Mesenchymal stem cell (in vitro differentiated cells and primary cell): ENCODE data around the gene RNH1.

Experiments
- DNase-seq: peaks from one replicate; pipeline ENCODE4 v3.0.0-alpha.2; 2013
- H2AFZ ChIP-seq: one replicate; pipeline ENCODE4 v1.6.1; 2013; ENCODE audit warnings: low read depth, mild to moderate bottlenecking, control low read depth, inconsistent platforms, low read length, moderate library complexity
- H2AK5ac ChIP-seq: 2 replicates; pipeline ENCODE4 v1.6.1; 2013; ENCODE audit warnings: low read length, moderate library complexity, mild to moderate bottlenecking, inconsistent platforms; ENCODE audit not compliant: severe bottlenecking
- H2BK120ac ChIP-seq: one replicate; pipeline ENCODE4 v1.6.1; 2013; ENCODE audit warnings: low read depth, mild to moderate bottlenecking, inconsistent platforms, low read length, moderate library complexity
- H2BK12ac ChIP-seq, 2 experiments: one replicate each; pipeline ENCODE4 v1.6.1; 2013; ENCODE audit warnings: inconsistent platforms in 2 of 2, low read length in 2 of 2, mild to moderate bottlenecking in 2 of 2, moderate library complexity in 2 of 2, control low read depth in 1 of 2
- H2BK15ac ChIP-seq: one replicate; pipeline ENCODE4 v1.6.1; 2013; ENCODE audit warnings: mild to moderate bottlenecking, low read depth, inconsistent platforms; ENCODE audit not compliant: poor library complexity, severe bottlenecking
- H2BK5ac ChIP-seq: 2 replicates; pipeline ENCODE4 v1.6.1; 2013; ENCODE audit warnings: low read depth, mild to moderate bottlenecking, low read length, control low read depth, inconsistent platforms; ENCODE audit not compliant: poor library complexity, severe bottlenecking
- H3K14ac ChIP-seq, 2 experiments: one replicate each; pipeline ENCODE4 v1.6.1; 2013; ENCODE audit warnings: inconsistent platforms in 2 of 2, low read length in 2 of 2, control low read depth in 1 of 2, mild to moderate bottlenecking in 1 of 2, moderate library complexity in 1 of 2
- H3K18ac ChIP-seq, 2 experiments: one replicate each; pipeline ENCODE4 v1.6.1; 2013; ENCODE audit warnings: inconsistent platforms in 2 of 2, low read length in 2 of 2, control low read depth in 1 of 2, low read depth in 1 of 2, mild to moderate bottlenecking in 1 of 2
- H3K23ac ChIP-seq, 2 experiments: one replicate each; pipeline ENCODE4 v1.6.1; 2013; ENCODE audit warnings: inconsistent platforms in 2 of 2, low read length in 2 of 2, mild to moderate bottlenecking in 2 of 2, moderate library complexity in 2 of 2, control low read depth in 1 of 2
- H3K27ac ChIP-seq: 2 replicates; pipeline ENCODE4 v1.5.1; 2013; ENCODE audit warnings: mild to moderate bottlenecking, moderate library complexity, low read length, control low read depth, inconsistent platforms; ENCODE audit not compliant: poor library complexity, severe bottlenecking
- H3K27me3 ChIP-seq, 2 experiments: 2 replicates each; pipeline versions ENCODE4 v1.6.1 to v1.7.0; 2013; ENCODE audit warnings: low read length in 2 of 2, mild to moderate bottlenecking in 2 of 2, moderate library complexity in 2 of 2, control low read depth in 1 of 2, inconsistent platforms in 1 of 2; ENCODE audit not compliant: control insufficient read depth in 1 of 2, insufficient read depth in 1 of 2
- H3K36me3 ChIP-seq, 2 experiments: 2 replicates each; pipeline versions ENCODE4 v1.6.1 to v1.7.0; 2013; ENCODE audit warnings: low read length in 2 of 2, control low read depth in 1 of 2, inconsistent platforms in 1 of 2, low read depth in 1 of 2, mild to moderate bottlenecking in 1 of 2; ENCODE audit not compliant: insufficient read depth in 2 of 2, control insufficient read depth in 1 of 2
- H3K4ac ChIP-seq, 2 experiments: one replicate each; pipeline ENCODE4 v1.6.1; 2013; ENCODE audit warnings: inconsistent platforms in 2 of 2, low read length in 2 of 2, mild to moderate bottlenecking in 2 of 2, moderate library complexity in 2 of 2, control low read depth in 1 of 2, low read depth in 1 of 2
- H3K4me1 ChIP-seq: 2 replicates; pipeline ENCODE4 v1.6.1; 2013; ENCODE audit warnings: low read depth, low read length, control low read depth; ENCODE audit not compliant: control insufficient read depth, insufficient read depth
- H3K4me2 ChIP-seq: 2 replicates; pipeline ENCODE4 v1.6.1; 2013; ENCODE audit warnings: low read length, mild to moderate bottlenecking, inconsistent platforms; ENCODE audit not compliant: poor library complexity, severe bottlenecking
- H3K4me3 ChIP-seq, 2 experiments: 2 replicates each; pipeline versions ENCODE4 v1.5.1 to v1.7.0; 2013; ENCODE audit warnings: low read length in 2 of 2, mild to moderate bottlenecking in 2 of 2, control low read depth in 1 of 2, low read depth in 1 of 2; ENCODE audit not compliant: insufficient read depth in 1 of 2
- H3K79me1 ChIP-seq: replicated peaks from 2 replicates; pipeline ENCODE4 v1.6.1; 2013; ENCODE audit warnings: mild to moderate bottlenecking, control low read depth, low read length, inconsistent platforms; ENCODE audit not compliant: poor library complexity, severe bottlenecking
- H3K9ac ChIP-seq: 2 replicates; pipeline ENCODE4 v1.7.0; 2013; ENCODE audit warnings: mild to moderate bottlenecking, low read length, moderate library complexity
- H3K9me3 ChIP-seq: 2 replicates; pipeline ENCODE4 v1.7.0; 2013; ENCODE audit warnings: mild to moderate bottlenecking, low read length; ENCODE audit not compliant: control insufficient read depth
- H4K8ac ChIP-seq: one replicate; pipeline ENCODE4 v1.6.1; 2013; ENCODE audit warnings: inconsistent platforms, mild to moderate bottlenecking, low read length, moderate library complexity
- H4K91ac ChIP-seq: one replicate; pipeline ENCODE4 v1.6.1; 2013; ENCODE audit warnings: mild to moderate bottlenecking, low read length, inconsistent platforms
- WGBS: methylation state at CpG from one replicate; pipeline ENCODE4 v1.1.7; 2013; ENCODE audit warnings: mixed read lengths; 5-methylcytosine and 5-hydroxymethylcytosine counted together

RNH1 gene

GRCh38 chr11:479311-479710 lies 27.7 kb downstream of the RNH1 start:
- peak overlapping the region; percentile 11 for H4K91ac ChIP-seq
- H3K23ac ChIP-seq: no peak overlapping the region
- H2BK5ac ChIP-seq: no peak overlapping the region
- 97% methylated on average over 13 of the region's 13 CpGs for WGBS
- no peak overlapping the region for H3K4me3 ChIP-seq
- no peak overlapping the region for H2AK5ac ChIP-seq
- no peak overlapping the region for H2BK15ac ChIP-seq
- H4K8ac ChIP-seq: no peak overlapping the region
- no peaks in the 10 kb centered on the region for H3K27me3 ChIP-seq
- no peak overlapping the region for H3K4ac ChIP-seq
- H3K79me1 ChIP-seq: peaks cover 17% of the 10 kb centered on the region
- no peak overlapping the region for H3K27ac ChIP-seq
- no peak overlapping the region for H2BK120ac ChIP-seq
- no peak overlapping the region for H2BK12ac ChIP-seq
- H3K9ac ChIP-seq: no peak overlapping the region
- H3K9me3 ChIP-seq: no peaks in the 10 kb centered on the region
- peaks cover 17% of the 10 kb centered on the region for H3K4me1 ChIP-seq
- no peak overlapping the region for H3K18ac ChIP-seq
- no peak overlapping the region for H2AFZ ChIP-seq
- H3K14ac ChIP-seq: no peak overlapping the region
- no peak overlapping the region for H3K4me2 ChIP-seq
- DNase-seq: no peak
- peaks cover 11 to 19% of the 10 kb centered on the region in 2 experiments for H3K36me3 ChIP-seq

GRCh38 chr11:477052-477715 lies 29.9 kb downstream of the RNH1 start:
- H2AK5ac ChIP-seq: peak overlapping the region; percentile 21
- H3K18ac ChIP-seq: peak overlapping the region in 1 of 2 experiments; percentile 5
- H3K4me2 ChIP-seq: no peak overlapping the region
- H3K9me3 ChIP-seq: no peaks in the 10 kb centered on the region
- H2AFZ ChIP-seq: no peak overlapping the region
- H2BK12ac ChIP-seq: no peak overlapping the region
- H2BK120ac ChIP-seq: no peak overlapping the region
- no peak overlapping the region for H2BK15ac ChIP-seq
- no peak overlapping the region for H3K14ac ChIP-seq
- no peaks in the 10 kb centered on the region for H3K27me3 ChIP-seq
- H4K8ac ChIP-seq: no peak overlapping the region
- H3K4ac ChIP-seq: no peak overlapping the region
- H3K9ac ChIP-seq: no peak overlapping the region
- no peak overlapping the region for H2BK5ac ChIP-seq
- 84% methylated on average over 16 of the region's 16 CpGs for WGBS
- no peak overlapping the region for H3K4me3 ChIP-seq
- H3K79me1 ChIP-seq: peaks cover 32% of the 10 kb centered on the region
- H4K91ac ChIP-seq: peak overlapping the region; percentile 11
- H3K36me3 ChIP-seq: peaks cover 11 to 35% of the 10 kb centered on the region in 2 experiments
- peaks cover 17% of the 10 kb centered on the region for H3K4me1 ChIP-seq
- no peak overlapping the region for H3K27ac ChIP-seq
- H3K23ac ChIP-seq: no peak overlapping the region
- no peak for DNase-seq

- Histone ChIP-seq H3K18ac (peak overlapping the region in 1 of 2 experiments; percentile 58), H3K27ac (no peak overlapping the region), H3K79me1 (peaks cover 38% of the 10 kb centered on the region), H4K8ac (no peak overlapping the region), H2AK5ac (no peak overlapping the region), H2AFZ (no peak overlapping the region), H3K23ac (no peak overlapping the region), H4K91ac (no peak overlapping the region), H3K4me3 (no peak overlapping the region), H3K9me3 (no peaks in the 10 kb centered on the region), H3K36me3 (peaks cover 11 to 42% of the 10 kb centered on the region in 2 experiments), H2BK12ac (no peak overlapping the region), H3K9ac (no peak overlapping the region), H2BK120ac (no peak overlapping the region), H3K4me1 (peaks cover 19% of the 10 kb centered on the region), H3K4ac (no peak overlapping the region), H3K14ac (no peak overlapping the region), H2BK15ac (no peak overlapping the region), H3K27me3 (no peaks in the 10 kb centered on the region), H2BK5ac (no peak overlapping the region), H3K4me2 (no peak overlapping the region)
- DNase-seq: no peak
- WGBS: 97% methylated on average over 15 of the region's 15 CpGs
These were observed 30.6 kb downstream of the RNH1 start for GRCh38 chr11:476416-476815.

GRCh38 chr11:475941-476340 lies 31.1 kb downstream of the RNH1 start:
- Histone ChIP-seq H4K91ac (peak overlapping the region; percentile 62), H2AFZ (no peak overlapping the region), H3K27ac (no peak overlapping the region), H3K4me1 (peaks cover 19% of the 10 kb centered on the region), H3K4me2 (no peak overlapping the region), H3K14ac (no peak overlapping the region), H2BK120ac (no peak overlapping the region), H3K27me3 (no peaks in the 10 kb centered on the region), H3K9ac (no peak overlapping the region), H3K36me3 (peaks cover 11 to 43% of the 10 kb centered on the region in 2 experiments), H4K8ac (no peak overlapping the region), H2BK5ac (no peak overlapping the region), H2AK5ac (no peak overlapping the region), H3K4me3 (no peak overlapping the region), H3K79me1 (peaks cover 40% of the 10 kb centered on the region), H3K4ac (peak overlapping the region in 1 of 2 experiments; percentile 36), H3K9me3 (no peaks in the 10 kb centered on the region), H2BK15ac (no peak overlapping the region), H2BK12ac (no peak overlapping the region), H3K18ac (peak overlapping the region in 1 of 2 experiments; percentile 58), H3K23ac (no peak overlapping the region)
- 97% methylated on average over 9 of the region's 9 CpGs for WGBS
- no peak for DNase-seq
